ENCODE measurements around the gene HS1BP3.

GRCh38 chr2:20645301-20645701, 5.6 kb downstream of the HS1BP3 start:
- TF ChIP-seq EZH2 (IDR thresholded peaks at IDR 0.05; ENCODE audit: insufficient read depth, low read length) (no peak), CTCF (IDR thresholded peaks at IDR 0.05; ENCODE audit: insufficient read depth, low read depth, low read length) (no peak)

Measured in astrocyte (in vitro differentiated cells and primary cell).